NCI-H748 treated with DMSO at 0.1 percent for 48 hours (cell line): Measurements from ENCODE around the gene CSK.

Experiments
- DNase-seq: peaks from one replicate; lab custom pipeline; 2025; lab: John Stamatoyannopoulos, UW

CSK gene

DNA sequence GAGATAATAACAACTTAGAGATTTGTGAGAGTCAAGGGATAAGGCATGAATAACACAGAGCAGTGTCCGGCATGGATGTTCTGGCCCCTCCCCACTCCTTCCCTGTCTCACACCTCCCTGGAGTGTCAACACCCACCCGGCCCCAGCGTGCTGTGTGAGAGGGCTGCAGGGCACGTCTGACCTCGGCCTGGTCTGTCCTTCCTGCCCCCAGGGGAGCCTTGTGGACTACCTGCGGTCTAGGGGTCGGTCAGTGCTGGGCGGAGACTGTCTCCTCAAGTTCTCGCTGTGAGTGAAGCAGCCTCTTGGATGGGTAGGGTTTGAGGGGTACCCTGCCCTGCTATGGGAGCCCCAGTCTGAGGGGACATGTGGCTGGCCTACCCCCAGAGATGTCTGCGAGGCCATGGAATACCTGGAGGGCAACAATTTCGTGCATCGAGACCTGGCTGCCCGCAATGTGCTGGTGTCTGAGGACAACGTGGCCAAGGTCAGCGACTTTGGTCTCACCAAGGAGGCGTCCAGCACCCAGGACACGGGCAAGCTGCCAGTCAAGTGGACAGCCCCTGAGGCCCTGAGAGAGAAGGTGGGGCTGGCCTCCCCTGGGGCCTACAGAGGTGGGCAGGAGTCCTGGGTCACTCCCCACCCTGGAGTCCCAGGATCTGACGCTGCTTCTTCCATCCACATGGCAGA, 19.6 kb downstream of the CSK start:
- no peak for DNase-seq

DNA sequence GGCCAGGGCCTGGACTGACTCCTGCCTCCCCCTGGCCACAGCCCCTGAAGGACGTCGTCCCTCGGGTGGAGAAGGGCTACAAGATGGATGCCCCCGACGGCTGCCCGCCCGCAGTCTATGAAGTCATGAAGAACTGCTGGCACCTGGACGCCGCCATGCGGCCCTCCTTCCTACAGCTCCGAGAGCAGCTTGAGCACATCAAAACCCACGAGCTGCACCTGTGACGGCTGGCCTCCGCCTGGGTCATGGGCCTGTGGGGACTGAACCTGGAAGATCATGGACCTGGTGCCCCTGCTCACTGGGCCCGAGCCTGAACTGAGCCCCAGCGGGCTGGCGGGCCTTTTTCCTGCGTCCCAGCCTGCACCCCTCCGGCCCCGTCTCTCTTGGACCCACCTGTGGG, 20.4 kb downstream of the CSK start:
- DNase-seq, result no peak

DNA sequence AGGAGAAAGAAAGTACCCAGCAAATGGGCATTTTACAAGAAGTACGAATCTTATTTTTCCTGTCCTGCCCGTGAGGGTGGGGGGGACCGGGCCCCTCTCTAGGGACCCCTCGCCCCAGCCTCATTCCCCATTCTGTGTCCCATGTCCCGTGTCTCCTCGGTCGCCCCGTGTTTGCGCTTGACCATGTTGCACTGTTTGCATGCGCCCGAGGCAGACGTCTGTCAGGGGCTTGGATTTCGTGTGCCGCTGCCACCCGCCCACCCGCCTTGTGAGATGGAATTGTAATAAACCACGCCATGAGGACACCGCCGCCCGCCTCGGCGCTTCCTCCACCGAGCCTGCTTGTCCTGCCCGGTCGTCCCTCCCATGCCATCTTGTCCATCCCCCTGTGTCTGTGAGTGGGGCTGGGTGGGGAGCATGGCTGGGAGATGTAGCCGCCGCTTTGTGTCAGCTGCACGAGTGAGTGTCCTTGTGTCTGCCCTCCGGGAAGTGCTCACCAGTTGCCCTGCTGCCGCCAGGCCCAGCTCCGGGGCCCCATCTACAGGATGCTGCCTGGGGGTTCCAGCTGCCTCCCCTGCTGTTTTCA, 21.1 kb downstream of the CSK start:
- no peak for DNase-seq

DNA sequence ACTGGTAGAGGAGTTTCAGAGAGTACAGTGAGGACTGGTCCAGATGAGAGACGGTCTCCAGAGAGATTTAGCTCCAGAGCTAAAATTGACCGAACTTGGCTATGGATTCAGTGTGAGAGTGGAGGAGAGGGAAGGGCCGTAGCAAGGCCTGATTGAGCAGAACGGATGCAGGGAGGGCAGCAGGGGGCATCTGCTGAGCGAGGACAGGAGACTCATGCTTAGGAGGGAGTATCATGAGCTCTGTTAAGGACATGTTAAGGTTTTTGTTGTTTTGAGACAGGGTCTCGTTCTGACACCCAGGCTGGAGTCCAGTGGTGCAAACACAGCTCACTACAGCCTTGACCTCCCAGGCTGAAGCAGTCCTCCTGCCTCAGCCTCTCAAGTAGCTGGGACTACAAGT, 23.1 kb downstream of the CSK start:
- DNase-seq, result no peak

DNA sequence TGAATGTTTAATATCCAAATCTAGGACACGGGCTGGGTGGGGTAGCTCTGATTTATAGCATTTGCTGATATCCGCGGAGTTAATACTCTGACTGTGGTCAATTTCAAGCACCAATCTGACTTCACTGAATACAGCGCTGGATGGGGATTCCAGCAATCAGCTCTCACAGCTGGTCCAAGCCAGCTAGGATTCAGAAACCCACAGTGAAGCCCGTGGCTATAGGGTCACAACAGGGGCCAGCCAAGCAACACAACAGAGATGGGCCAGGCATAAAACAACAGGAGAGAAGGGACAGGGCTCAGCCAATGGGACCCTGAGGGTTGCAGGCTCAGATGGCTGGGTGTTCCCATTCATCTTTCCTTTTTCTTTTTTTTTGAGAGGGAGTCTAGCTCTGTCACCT, 25.4 kb downstream of the CSK start:
- no peak for DNase-seq

DNA sequence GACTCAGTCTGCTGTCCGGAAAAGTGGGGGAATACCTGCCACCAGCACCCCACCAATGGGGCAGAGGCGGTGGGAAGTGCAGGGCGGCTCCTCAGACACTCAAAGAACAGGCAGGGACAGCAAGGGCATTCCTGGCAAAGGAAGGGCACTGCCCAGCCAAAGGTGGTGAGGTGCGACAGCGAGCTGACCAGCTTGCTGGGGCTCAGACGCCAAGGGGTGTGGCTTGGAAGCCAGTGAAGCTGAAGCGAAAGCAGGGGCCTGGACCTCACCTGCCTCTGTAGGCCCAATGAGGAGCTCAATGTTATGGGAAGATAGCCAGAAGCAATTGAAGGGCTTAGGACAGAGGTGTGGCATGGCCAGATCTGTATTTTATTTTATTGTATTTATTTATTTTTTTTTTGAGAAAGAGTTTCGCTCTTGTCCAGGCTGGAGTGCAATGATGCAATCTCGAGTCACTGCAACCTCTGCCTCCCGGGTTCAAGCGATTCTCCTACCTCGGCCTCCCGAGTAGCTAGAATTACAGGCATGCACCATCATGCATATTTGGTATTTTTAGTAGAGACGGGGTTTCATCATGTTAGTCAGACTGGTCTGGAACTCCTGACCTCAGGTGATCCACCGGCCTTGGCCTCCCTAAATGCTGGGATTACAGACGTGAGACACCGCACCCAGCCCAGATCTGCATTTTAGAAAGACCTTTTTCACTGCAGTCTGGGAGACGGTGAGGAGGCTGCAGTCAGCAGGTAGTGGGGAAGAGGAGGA, 26.4 kb downstream of the CSK start:
- DNase-seq, result no peak

DNA sequence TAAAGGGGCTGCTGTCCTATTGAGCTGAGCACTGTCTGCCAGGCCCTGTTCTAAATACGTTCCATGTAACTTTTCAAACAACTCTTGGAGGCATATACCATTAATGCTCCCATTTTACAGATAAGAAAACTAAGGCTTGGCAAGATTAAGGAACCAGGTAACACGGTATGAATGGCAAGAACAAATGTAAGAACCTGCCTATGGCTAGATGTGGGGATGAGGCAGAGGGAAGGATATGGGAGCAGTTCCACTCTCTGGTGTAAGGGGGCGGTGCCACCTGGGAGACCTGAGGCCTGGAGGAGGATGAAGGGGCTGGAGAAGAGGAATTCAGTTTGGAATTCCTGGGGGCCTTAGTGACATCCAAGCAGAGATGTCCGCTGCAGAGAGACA, 27.0 kb downstream of the CSK start:
- DNase-seq, result no peak

DNA sequence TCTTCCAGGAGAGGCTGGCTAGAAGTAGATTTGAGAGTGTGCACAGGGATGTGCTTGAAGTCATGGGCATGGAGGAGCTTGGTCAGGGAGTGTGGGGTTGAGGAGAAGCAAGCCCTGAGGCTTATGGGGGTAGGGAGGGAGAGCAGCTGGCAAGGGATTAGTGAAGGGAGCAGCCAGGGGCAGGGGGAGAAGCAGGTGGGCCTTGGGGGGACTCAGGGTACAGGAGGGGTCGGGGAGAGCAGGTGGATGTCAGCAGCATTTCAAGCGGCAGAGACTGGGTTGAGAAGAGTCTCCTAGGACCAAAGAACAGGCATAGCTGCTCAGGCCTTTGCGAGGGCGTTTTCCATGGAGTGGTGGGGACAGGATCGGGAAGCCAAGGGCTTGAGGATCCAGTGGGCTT, 27.4 kb downstream of the CSK start:
- no peak for DNase-seq

DNA sequence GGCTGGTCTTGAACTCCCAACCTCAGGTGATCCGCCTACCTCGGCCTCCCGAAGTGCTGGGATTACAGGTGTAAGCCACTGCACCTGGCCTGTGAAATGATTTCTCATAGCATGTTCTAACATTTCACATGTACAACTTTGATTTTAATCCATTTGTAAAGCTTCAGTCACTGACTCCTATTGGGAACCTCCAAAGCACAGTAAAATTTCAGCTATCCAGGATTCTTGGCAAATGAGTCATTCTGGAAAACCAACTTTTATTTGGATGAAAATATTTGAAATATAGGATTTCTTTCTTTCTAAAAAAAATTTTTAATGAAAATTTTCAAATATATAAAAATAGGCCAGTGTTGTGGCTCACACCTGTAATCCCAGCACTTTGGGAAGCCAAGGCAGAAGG, 28.1 kb downstream of the CSK start:
- DNase-seq, result no peak

DNA sequence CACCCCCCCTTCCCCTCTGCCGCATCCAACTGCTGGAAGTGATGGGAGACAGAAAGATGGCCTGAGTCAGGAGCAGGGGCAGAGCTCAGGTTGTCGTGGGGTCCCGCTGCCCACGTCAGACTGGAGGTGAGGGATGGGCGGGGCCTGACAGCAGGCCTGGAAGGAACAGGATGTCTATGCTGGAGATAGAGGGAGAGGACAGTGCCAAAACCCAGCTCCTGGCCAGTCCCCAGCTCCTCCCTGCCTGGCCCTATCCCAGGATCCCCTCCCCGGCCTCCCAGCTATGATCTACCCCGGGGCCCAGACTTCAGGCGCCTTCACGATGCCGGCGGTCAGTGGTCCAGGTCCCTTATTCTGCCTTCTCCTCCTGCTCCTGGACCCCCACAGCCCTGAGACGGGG, 30.7 kb downstream of the CSK start, which contains the start of gene LMAN1L:
TSS of gene LMAN1L (plus strand) at position 303 of the 400 bp plus-strand sequence. CDS start at position 323, 20 bp downstream.
- DNase-seq, result no peak

DNA sequence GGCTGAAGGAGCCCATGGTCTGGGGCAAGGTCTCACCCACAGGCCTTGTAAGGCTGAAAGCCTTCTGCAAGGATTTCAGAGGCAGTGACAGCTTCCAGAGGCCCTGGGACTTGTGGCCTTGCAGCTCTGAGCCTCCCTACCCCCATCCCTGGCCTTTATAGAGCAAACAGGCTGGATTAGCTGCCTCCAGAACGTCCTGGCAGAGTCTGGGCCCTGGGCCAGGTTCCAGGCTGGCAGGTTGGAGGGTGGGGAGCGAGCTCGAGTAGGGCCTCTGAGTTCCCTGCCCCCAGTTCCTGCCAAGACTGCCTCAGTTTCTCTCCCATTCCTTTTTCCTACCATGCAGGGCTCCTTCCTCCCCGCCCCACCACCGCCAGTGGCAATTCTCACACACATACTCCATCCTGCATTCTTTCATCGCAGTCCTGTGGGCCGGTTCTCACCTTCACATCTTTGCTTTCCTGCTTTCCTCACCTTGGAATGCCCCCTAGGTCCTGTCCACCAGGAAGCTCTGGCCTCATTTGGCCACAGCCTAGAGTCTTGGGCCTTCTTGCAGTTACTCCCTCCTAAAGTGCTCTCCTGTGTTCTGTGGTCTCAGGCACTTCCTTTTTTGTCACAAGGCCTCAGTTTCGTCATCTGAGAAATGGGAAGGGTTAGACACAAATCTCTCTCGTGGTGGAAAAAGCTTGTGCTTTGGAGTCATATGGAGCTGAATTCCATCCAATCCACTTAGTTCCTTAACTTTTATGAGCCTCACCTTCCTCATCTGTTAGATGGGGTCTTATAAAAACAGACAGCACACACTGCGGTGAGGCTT, 33.4 kb downstream of the CSK start:
- DNase-seq, result no peak

DNA sequence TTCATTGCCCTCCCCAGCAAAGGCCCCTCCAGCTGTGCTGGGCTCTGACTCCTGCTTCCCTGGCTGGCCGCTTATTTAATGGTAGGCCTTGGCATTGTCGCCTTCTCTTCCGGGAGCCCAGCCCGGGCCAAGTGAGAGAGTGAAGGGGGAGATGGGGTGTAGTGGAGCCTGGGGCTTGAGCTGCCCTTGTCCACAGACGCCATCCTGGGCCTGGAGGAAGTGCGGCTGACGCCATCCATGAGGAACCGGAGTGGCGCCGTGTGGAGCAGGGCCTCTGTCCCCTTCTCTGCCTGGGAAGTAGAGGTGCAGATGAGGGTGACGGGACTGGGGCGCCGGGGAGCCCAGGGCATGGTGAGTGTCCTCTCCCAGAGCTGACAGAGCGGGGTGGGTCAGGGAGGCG, 34.1 kb downstream of the CSK start:
- no peak for DNase-seq

DNA sequence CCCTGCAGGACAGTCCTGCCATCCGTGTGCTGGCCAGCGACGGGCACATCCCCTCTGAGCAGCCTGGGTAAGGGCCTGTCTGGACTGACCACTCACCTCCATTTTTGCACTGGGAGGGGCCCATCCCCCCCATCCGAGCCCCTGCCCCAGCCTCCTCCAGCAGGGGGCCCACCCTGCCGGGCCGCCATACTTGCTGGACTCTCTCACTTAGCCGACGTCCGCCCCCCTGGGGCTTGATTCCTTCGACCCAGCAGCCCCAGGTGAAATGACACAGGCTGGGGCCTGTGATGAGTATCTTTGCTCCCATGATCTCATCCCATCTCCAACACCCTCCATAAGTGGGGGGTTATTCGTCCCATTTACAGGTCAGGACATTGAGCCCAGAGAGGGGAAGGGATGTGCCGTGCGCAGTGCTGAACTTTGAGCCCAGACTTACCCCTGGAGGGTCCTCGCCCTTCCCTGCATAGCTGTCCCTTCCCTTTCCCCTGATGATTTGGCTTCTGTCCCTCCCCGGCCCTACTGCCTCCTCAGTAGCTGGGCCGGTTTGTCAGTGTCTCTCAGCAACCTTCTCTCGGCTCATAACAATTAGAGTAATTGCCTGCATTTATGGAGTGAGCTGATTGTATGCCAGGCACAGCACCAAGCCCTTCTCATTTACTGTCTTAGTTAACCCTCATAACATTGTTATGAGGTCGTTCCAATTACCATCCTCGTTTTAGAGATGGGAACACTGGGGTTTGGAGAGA, 34.9 kb downstream of the CSK start:
- no peak for DNase-seq

DNA sequence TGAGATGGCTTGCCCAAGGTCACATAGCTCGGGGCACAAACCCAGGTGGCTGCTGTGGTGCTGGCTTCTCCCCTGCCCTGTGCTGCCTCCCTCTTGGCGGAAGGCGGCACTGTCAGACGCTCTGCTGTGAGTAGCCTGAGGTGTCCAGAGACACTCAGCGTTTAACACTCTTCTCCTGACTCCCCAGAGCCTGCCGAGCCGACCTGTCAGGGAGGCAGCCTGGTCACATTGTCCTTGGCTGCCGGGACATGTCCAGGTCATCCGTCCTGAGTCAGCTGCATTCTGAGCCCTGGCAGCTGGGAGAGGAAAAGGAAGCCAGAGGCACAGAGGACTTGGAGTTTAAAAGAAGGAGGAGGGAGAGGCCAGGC, 35.5 kb downstream of the CSK start:
- DNase-seq, result no peak

DNA sequence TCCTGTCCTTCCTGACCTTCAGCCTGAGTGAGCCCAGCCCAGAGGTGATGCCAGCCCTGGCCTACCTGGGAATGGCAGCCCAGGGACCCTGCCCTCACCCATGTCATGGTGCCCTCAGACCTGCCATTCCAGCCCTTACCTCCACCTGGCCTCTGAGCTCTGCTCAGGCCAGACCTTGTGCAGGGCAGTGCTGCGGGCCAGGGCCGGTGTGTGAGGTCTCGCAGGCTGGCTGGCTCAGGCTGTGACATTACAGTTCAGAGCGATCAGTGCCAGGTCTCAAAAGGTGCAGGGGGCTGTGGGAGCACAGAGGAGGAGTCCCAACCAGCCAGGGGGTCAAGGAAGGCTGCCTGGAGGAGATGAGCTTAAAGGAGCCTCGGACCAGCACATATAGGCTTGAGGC, 38.2 kb downstream of the CSK start:
- DNase-seq, result no peak

DNA sequence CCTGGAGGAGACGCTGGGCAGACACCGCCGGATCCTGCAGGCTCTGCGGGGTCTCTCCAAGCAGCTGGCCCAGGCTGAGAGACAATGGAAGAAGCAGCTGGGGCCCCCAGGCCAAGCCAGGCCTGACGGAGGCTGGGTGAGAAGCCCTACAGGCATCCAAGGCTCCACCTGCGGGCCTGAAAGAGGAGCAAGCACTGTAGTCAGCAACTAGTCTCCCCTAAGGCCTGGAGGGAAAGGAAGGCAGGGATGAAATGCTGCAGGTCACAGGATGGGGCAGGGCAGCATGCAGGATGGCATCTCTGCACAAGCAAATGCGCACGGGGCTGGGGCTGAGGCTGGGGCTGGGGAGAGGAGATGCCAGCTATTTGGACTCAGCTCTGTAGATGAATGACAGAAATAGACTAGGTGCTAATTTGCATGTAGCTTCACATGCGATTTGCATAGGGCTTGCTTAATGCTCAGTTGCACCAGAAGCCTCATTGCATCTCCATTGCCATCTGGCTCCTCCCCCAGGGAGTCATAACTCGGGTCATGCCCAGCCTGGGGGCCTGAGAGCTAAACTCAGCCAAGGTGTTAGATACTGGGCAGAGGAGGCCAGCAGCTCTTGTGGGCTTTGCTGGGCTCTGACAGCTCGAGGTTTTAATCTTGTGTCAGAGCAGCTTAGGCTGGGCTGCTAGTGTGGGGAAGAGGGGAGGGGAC, 39.4 kb downstream of the CSK start:
- no peak for DNase-seq

DNA sequence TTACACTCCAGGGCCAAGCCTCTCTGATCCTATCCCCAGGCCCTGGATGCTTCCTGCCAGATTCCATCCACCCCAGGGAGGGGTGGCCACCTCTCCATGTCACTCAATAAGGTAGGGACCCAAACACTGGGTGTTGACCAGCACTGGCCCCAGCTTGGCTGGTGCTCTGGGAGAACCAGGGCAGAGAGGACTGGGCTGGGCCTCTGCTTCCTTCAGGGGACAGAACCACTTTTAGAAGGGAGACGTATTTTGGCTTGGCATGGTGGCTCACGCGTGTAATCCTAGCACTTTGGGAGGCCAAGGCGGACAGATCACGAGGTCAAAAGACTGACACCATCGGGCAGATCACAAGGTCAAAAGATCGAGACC, 39.9 kb downstream of the CSK start:
- no peak for DNase-seq

DNA sequence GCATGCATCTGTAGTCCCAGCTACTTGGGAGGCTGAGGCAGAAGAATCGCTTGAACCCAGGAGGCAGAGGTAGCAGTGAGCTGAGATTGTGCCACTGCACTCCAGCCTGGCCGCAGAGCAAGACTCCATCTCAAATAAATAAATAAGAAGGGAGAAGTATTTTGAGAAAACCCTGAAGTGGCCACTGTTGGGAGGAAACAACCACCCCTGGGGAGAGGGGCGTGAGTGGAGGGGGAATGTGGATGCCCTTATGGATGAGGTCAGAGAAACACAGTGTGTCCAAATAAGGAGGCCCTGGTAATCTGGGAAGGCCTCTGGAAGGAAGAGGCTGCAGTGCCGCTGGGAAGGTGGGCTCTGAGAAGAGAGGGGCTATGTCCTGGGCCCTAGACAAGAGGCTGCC, 40.4 kb downstream of the CSK start:
- DNase-seq, result no peak

DNA sequence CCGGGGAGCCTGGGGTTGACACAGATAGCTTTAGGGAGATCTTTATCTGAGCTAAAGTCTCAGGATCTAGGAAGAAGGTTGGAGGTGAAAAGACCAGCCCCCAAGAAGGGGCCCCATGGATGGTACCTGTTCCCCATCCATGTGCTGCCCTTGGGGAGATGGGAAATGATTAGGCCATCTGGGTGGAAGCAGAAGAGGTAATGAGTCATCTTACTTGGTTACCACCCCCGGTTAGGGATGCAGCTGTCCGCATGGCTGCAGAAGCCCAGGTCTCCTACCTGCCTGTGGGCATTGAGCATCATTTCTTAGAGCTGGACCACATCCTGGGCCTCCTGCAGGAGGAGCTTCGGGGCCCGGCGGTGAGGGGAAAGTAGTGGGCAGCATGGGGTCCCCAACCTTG, 41.4 kb downstream of the CSK start:
- no peak for DNase-seq

DNA sequence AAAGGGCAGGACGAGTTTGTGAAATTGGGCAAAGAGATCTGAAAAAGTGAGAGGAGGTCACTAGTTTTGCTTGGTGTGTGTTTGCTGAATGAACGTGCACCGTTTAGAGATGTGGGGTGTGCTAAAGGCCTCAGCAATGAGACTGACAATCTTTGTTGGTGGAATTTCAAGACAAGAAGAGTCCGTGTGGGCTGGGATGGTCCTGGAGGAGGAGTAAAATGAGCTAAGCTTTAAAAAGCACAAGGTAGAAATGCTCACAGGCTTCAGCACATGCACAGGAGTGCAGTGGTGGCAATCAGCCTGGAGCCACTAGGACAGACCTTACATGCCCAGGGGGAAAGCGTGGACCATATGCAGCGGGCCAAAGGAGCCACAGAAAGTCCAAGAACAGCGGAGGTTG, 43.1 kb downstream of the CSK start:
- DNase-seq, result no peak

DNA sequence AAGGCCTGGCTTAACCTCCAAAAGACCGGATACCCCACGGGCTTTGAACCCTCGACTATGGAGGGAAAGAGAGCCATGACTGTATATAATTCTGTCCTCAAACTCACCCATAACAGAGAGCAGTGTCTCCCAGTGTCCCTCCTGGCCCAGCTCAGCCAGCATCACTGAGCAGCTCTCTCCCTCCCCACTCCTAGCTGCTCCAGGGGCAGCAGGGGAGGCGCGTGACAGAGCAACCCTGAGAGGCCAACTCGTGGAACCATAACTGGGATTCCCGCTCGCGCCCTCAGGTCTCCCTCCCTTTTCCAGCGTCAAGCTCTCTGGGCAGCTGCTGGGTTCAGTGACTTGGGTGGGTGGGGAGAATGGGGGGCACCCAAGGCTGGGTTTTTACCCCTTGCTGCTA, 44.0 kb downstream of the CSK start:
- DNase-seq, result no peak
